GM23338 (cell line): ENCODE results near the gene PITPNC1. TPM values are rescaled to one million over a fixed set of nuclear protein-coding genes. Genes with fewer than 3 reads are reported as not detected.

ENCODE experiments used
- ATAC-seq: fragments of 200-7000 bp; cut with Tn5 transposase; 3 replicates; pipeline ENCODE4 v1.9.1; 2020
- DNase-seq: peaks from one replicate; pipeline ENCODE4 v3.0.0-alpha.2; 2015; ENCODE audit warnings: low spot score
- H2AFZ ChIP-seq: fragments of 200-600 bp; sonication (generic); 2 replicates; pipeline ENCODE4 v1.8.0; 2016; ENCODE audit warnings: antibody characterized with exemption, mild to moderate bottlenecking, moderate library complexity
- H3F3A ChIP-seq: fragments of 200-600 bp; sonication (generic); replicated peaks from 2 replicates; pipeline ENCODE4 v1.8.0; 2017; ENCODE audit warnings: antibody characterized with exemption, mixed run types, low read depth
- H3K27ac ChIP-seq: fragments of 200-600 bp; sonication (generic); 2 replicates; pipeline ENCODE4 v1.6.1; 2016; ENCODE audit warnings: low read depth
- H3K27me3 ChIP-seq: fragments of 200-600 bp; sonication (generic); 2 replicates; pipeline ENCODE4 v1.8.0; 2016; ENCODE audit warnings: mild to moderate bottlenecking, mixed run types, moderate library complexity; ENCODE audit not compliant: insufficient read depth
- H3K36me3 ChIP-seq: fragments of 200-600 bp; sonication (generic); 2 replicates; pipeline ENCODE4 v1.8.0; 2016; ENCODE audit warnings: mild to moderate bottlenecking; ENCODE audit not compliant: insufficient read depth
- H3K4me1 ChIP-seq: fragments of 200-600 bp; sonication (generic); 2 replicates; pipeline ENCODE4 v1.8.0; 2016; ENCODE audit warnings: mild to moderate bottlenecking, moderate library complexity; ENCODE audit not compliant: insufficient read depth
- H3K4me2 ChIP-seq: fragments of 200-600 bp; sonication (generic); 2 replicates; pipeline ENCODE4 v1.7.1; 2017; ENCODE audit warnings: mixed run types
- H3K4me3 ChIP-seq: fragments of 200-600 bp; sonication (generic); 2 replicates; pipeline ENCODE4 v1.6.1; 2016; ENCODE audit warnings: mixed run types
- H3K79me2 ChIP-seq: fragments of 200-600 bp; sonication (generic); replicated peaks from 2 replicates; pipeline ENCODE4 v1.8.0; 2017; ENCODE audit warnings: mild to moderate bottlenecking; ENCODE audit not compliant: insufficient read depth
- H3K9me2 ChIP-seq: fragments of 200-600 bp; sonication (generic); 2 replicates; pipeline ENCODE4 v1.8.0; 2017; ENCODE audit not compliant: insufficient read depth
- H4K20me1 ChIP-seq: fragments of 200-600 bp; sonication (generic); replicated peaks from 2 replicates; pipeline ENCODE4 v1.8.0; 2017; ENCODE audit warnings: mild to moderate bottlenecking; ENCODE audit not compliant: insufficient read depth
- H3K27ac Mint-ChIP-seq: 2 replicates; pipeline ENCODE4 v1.8.0; 2020; ENCODE audit warnings: inconsistent platforms, mild to moderate bottlenecking, moderate library complexity, mixed read lengths
- H3K27me3 Mint-ChIP-seq: 3 replicates; pipeline ENCODE4 v1.8.0; 2022; ENCODE audit warnings: low read depth, mild to moderate bottlenecking, moderate library complexity, mixed read lengths, inconsistent platforms; ENCODE audit not compliant: insufficient read depth, poor library complexity
- H3K36me3 Mint-ChIP-seq: 3 replicates; pipeline ENCODE4 v1.8.0; 2021; ENCODE audit warnings: low read depth, mild to moderate bottlenecking, inconsistent platforms, moderate library complexity, mixed read lengths
- H3K4me1 Mint-ChIP-seq: 3 replicates; pipeline ENCODE4 v1.8.0; 2020; ENCODE audit warnings: mild to moderate bottlenecking, inconsistent platforms, mixed read lengths
- H3K4me3 Mint-ChIP-seq: 3 replicates; pipeline ENCODE4 v1.8.0; 2021; ENCODE audit warnings: moderate library complexity, mild to moderate bottlenecking, inconsistent platforms, mixed read lengths
- H3K9me3 Mint-ChIP-seq: 3 replicates; pipeline ENCODE4 v1.8.0; 2020; ENCODE audit warnings: moderate library complexity, mild to moderate bottlenecking, inconsistent platforms, mixed read lengths
- CREB1 ChIP-seq: fragments of 250-450 bp; sonication (Bioruptor Pico); IDR thresholded peaks from 2 replicates; pipeline ENCODE4 v1.5.0; 2020; ENCODE audit warnings: low read depth, mild to moderate bottlenecking, moderate library complexity
- CTCF ChIP-seq, 2 experiments: fragments of 200-600 bp in 1 of 2; sonication (generic) in 1 of 2; conservative IDR thresholded peaks; 2 replicates each; pipeline versions ENCODE4 v1.5.1 to v1.6.1; 2016 to 2017; ENCODE audit warnings: antibody characterized with exemption in 2 of 2, low read depth in 2 of 2, mild to moderate bottlenecking in 2 of 2, moderate library complexity in 1 of 2
- ETS1 ChIP-seq: IDR thresholded peaks from 2 replicates; pipeline ENCODE4 v1.6.1; 2016; ENCODE audit warnings: antibody characterized with exemption
- EZH2 ChIP-seq: fragments of 200-600 bp; sonication (generic); IDR thresholded peaks from one replicate; pipeline ENCODE4 v1.8.0; 2017; ENCODE audit warnings: antibody characterized with exemption, mild to moderate bottlenecking, low read depth; ENCODE audit not compliant: unreplicated experiment
- EZH2phosphoT487 ChIP-seq: fragments of 200-600 bp; sonication (generic); IDR thresholded peaks from one replicate; pipeline ENCODE4 v1.8.1; 2018; ENCODE audit warnings: antibody characterized with exemption; ENCODE audit not compliant: unreplicated experiment
- JUNB ChIP-seq: IDR thresholded peaks from one replicate; pipeline ENCODE4 v1.6.1; 2016; ENCODE audit warnings: antibody characterized with exemption; ENCODE audit not compliant: unreplicated experiment
- NANOG ChIP-seq: IDR thresholded peaks from 2 replicates; pipeline ENCODE4 v1.6.1; 2016; ENCODE audit warnings: antibody characterized with exemption, borderline replicate concordance
- POLR2AphosphoS5 ChIP-seq: IDR thresholded peaks from 2 replicates; pipeline ENCODE4 v1.6.1; 2016; ENCODE audit warnings: antibody characterized with exemption, low read depth
- REST ChIP-seq: IDR thresholded peaks from one replicate; pipeline ENCODE4 v1.6.1; 2018; ENCODE audit warnings: antibody characterized with exemption; ENCODE audit not compliant: unreplicated experiment
- STAT1 ChIP-seq: IDR thresholded peaks from one replicate; pipeline ENCODE4 v1.6.1; 2016; ENCODE audit warnings: antibody characterized with exemption; ENCODE audit not compliant: unreplicated experiment
- ZNF114 ChIP-seq: fragments of 250-450 bp; sonication (Bioruptor Pico); IDR thresholded peaks from 2 replicates; pipeline ENCODE4 v1.5.0; 2020; ENCODE audit warnings: mild to moderate bottlenecking, moderate library complexity
- ZNF331 ChIP-seq: fragments of 250-450 bp; sonication (Bioruptor Pico); IDR thresholded peaks from 2 replicates; pipeline ENCODE4 v1.5.0; 2020; ENCODE audit warnings: low read depth, mild to moderate bottlenecking, moderate library complexity
- ZNF462 ChIP-seq: fragments of 250-450 bp; sonication (Bioruptor Pico); IDR thresholded peaks from 2 replicates; pipeline ENCODE4 v1.5.0; 2020; ENCODE audit warnings: mild to moderate bottlenecking, moderate library complexity
- polyA plus RNA-seq: library from polyadenylated mRNA; unstranded; fragments of >200 nt; fragmentation: Nextera tagmentation; extraction: Ambion mirVana; gene quantifications from 2 replicates; pipeline ENCODE4 v1.2.1, GENCODE V29; 2016
- total RNA-seq: library from RNA; depleted of rRNA; stranded (reverse); fragments of >200 nt; shearing (Covaris generic); gene quantifications from 2 replicates; pipeline ENCODE4 v1.2.3, GENCODE V29; 2014

PITPNC1 gene
- total and polyA plus RNA-seq, 2 experiments from 2014 or later = 23.0 to 32.6 TPM

GRCh38 chr17:67521775-67522069, 144.6 kb downstream of the PITPNC1 start:
- TF ChIP-seq NANOG = no peak
- TF ChIP-seq ETS1 = no peak
- no peak for TF ChIP-seq POLR2AphosphoS5
- TF ChIP-seq STAT1 = no peak
- no peak for TF ChIP-seq ZNF114 (CRISPR knock-in tag)
- no peak for TF ChIP-seq EZH2phosphoT487
- TF ChIP-seq ZNF462 = no peak
- TF ChIP-seq ZNF331 (CRISPR knock-in tag) = no peak
- TF ChIP-seq JUNB = no peak
- no peak for TF ChIP-seq EZH2
- TF ChIP-seq CREB1 = no peak
- no peak for TF ChIP-seq CTCF (conservative IDR thresholded peaks at IDR 0.05; ENCODE audit: low read depth in 2 of 2)
- TF ChIP-seq REST = no peak
- DNase-seq = no peak
- H3K27me3 ChIP-seq = no peaks in the 10 kb centered on the region
- H3K36me3 Mint-ChIP-seq = peaks cover 10% of the 10 kb centered on the region
- H3K9me3 Mint-ChIP-seq = peaks cover 7% of the 10 kb centered on the region; the same call in 2 of the 3 replicates
- peaks cover 76% of the 10 kb centered on the region for H3K79me2 ChIP-seq
- H3K27me3 Mint-ChIP-seq = peaks cover 6% of the 10 kb centered on the region
- H3K27ac ChIP-seq = peak overlapping the region; percentile 72; the same call in 1 of the 2 replicates
- no peak overlapping the region for H3K27ac Mint-ChIP-seq
- H2AFZ ChIP-seq = no peak overlapping the region
- peaks cover 53% of the 10 kb centered on the region for H3K4me1 Mint-ChIP-seq
- 0 out of 2 replicates have a peak, but pooled peaks cover 5% of the 10 kb centered on the region for H4K20me1 ChIP-seq
- H3K4me3 Mint-ChIP-seq = no peak overlapping the region
- H3K4me2 ChIP-seq = peak overlapping the region; percentile 62; the same call in 1 of the 2 replicates
- H3K4me1 ChIP-seq = peaks cover 40% of the 10 kb centered on the region
- H3K4me3 ChIP-seq = no peak overlapping the region
- H3K9me2 ChIP-seq = no peaks in the 10 kb centered on the region
- no peak for ATAC-seq
- H3K36me3 ChIP-seq = no peaks in the 10 kb centered on the region
- H3F3A ChIP-seq = peaks cover 12% of the 10 kb centered on the region
